Measurements from ENCODE around the gene SOAT1.
"Not testable (repeated sequence)": the region's sequence is repeated elsewhere in the genome, so short reads cannot be mapped to it uniquely, and the experiment has no call there.

SOAT1 gene

GRCh38 chr1:179310291-179310690, 16.7 kb downstream of the SOAT1 start:
- no peak for DNase-seq

- DNase-seq, result no peak
Measured at GRCh38 chr1:179310721-179311120, 17.1 kb downstream of the SOAT1 start.

DNA sequence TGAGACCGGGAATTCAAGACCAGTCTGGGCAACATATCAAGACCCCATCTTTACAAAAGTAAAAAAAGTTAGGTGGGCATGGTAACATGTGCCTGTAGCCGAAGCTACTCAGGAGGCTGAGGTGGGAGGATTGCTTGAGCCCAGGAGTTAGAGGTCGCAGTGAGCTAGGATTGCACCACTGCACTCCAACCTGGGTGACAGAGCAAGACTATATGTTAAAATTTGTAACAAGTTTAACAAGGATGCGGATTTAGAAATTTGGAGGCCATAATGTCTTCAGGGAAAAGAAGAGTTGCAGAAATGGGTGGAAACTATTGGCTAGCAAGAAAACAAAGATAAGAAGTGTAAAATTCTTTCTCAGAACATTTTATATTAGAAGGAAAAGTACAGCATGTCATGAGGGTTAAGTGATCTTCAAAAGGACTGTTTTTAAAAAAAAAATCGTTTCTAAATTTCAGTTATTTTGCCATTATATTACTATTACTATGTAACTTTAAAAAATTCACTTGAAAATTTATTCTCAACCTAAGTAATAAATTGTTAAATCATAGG, 17.6 kb downstream of the SOAT1 start:
- DNase-seq, result no peak

GRCh38 chr1:179313004-179313403, 19.4 kb downstream of the SOAT1 start:
- no peak for DNase-seq

DNA sequence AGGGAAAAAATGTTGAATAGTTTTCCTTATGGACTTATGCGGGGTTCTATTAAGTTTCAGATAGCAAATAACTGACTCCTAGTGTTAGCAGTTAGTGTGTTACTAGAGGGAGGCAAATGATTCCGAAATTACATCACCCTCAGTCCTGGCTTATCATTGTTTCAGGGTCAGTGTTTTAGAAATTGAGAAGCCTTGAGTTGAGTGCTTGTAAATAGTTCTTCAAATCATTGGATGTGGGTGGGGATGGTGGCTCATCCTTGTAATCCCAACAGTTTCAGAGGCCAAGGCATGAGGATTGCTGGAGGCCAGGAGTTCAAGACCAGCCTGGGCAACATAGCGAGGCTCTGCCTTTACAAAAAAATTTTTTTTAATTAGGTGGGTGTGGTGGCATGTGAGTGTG, 21.3 kb downstream of the SOAT1 start:
- no peak for DNase-seq

DNA sequence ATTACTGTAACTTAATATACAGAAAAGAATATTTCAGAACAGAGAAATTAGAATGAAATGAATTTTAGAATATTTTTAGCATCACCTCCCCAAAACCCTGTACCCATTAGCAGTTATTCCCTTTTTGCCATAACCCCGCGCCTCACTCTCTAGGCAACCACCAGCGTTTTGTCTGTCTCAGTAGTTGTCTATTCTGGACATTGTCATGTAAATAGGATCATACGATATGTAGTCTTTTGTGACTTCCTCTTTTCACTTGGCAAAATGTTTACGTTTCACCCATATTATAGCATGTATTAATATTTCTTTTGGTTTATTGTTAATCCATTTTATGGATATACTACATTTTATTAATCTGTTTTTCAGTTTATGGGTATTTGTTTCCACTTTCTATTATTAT, 24.9 kb downstream of the SOAT1 start:
- DNase-seq, result no peak

DNA sequence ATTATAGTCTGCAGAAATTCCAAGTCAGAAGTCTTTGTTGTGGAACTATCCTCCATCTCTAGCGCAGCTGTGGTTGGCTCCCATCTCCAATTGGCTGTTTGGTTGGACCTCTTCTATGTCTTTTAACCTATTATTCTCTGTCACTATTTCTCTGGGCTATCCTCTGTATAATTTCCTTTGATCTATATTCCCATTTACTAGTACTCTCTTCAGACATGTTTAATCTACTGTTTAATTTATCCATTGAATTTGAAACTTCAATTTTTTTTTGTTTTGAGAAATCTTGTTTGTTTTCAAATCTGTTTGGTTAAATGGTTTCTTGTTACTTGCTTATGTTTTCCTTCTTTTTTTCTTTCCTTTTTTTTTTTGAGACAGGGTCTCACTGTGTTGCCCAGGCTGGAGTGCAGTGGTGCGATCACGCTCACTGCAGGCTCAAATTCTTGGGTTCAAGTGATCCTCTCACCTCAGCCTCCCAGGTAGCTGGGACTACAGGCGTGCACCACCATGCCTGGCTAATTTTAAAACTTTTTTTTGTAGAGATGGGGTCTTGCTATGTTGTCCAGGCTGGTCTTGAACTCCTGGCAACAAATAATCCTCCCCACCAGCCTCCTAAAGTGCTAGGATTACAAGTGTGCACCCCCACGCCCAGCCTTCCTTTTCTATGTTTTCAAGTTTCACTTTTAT, 28.1 kb downstream of the SOAT1 start:
- no peak for DNase-seq

DNA sequence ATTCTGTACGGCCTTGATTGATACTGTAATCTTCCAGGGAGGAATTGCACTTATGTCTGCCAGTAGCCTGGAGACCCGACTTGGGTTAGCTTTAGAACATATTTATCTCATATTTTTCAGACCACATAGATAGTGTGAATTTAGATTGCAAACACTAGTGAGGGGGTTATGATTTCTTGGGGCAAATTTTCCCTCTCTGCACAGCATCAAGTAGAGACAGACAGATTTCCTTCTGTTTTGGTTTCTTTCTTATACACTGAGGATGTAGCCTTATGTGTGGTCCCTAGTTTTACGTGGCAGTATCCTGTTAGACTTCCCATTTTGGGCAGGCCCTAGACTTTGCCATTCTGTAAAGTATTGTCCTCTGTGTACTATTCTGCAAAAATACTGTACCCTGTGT, 29.0 kb downstream of the SOAT1 start:
- no peak for DNase-seq

- no peak for DNase-seq
Measured at GRCh38 chr1:179323436-179323835, 29.8 kb downstream of the SOAT1 start.

DNA sequence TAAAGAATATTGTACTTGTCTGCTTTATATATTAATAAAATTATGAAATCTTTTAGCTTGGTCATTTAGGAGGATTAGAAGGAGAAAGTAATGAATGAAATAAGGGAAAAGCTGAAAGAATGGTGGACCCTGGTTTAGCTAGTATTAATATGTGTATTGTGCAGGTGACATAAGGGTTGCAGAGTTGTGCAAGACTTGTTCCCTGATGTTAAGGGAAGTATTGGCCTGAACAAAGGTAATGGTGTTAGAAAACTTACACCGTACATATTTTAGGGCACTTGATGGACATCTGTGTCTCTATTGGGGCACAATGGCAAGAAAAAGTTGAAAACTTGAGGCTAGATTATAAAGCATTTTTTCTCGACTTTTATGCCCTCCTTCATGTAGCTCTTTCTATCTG, 32.2 kb downstream of the SOAT1 start:
- DNase-seq, result no peak

GRCh38 chr1:179326746-179327145, 33.1 kb downstream of the SOAT1 start:
- no peak for DNase-seq

DNA sequence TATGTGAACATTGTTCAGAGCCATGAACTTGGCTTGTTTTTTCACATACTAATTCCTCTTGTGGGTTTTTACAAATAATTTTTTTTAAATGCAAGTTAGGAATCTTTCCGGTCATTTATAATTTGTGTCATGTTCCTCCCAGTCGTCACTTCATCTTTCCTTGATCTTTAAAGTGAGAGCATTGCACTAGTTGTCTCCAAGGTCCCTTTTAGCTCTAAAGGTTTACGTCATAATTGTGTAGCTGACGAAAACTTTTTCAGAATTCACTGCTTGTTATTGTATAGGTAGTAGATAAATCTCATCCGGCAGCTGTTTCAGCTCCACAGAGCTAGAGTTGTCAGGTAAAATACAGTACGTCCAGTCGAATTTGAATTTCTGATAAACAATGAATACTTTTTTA, 33.6 kb downstream of the SOAT1 start:
- no peak for DNase-seq

- no peak for DNase-seq
Measured at GRCh38 chr1:179327679-179328078, 34.1 kb downstream of the SOAT1 start.

- DNase-seq, result no peak
Measured at GRCh38 chr1:179329862-179330261, 36.3 kb downstream of the SOAT1 start.

DNA sequence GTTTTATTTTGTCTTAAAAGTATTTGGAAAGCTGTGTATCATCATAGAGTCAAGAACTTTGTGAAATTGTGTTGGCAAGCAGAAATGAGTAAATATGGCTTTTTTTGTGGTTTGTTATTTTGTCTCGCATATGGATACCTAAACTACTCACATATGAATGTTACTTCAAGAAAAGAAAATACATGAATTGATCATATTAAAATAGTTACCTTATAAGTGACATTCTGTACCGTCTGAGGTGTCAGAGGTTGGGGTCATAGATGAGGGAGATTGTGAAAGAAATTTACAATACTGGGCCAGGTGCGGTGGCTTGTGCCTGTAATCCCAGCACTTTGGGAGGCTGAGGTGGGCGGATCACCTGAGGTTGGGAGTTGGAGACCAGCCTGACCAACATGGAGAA, 40.8 kb downstream of the SOAT1 start:
- no peak for DNase-seq

DNA sequence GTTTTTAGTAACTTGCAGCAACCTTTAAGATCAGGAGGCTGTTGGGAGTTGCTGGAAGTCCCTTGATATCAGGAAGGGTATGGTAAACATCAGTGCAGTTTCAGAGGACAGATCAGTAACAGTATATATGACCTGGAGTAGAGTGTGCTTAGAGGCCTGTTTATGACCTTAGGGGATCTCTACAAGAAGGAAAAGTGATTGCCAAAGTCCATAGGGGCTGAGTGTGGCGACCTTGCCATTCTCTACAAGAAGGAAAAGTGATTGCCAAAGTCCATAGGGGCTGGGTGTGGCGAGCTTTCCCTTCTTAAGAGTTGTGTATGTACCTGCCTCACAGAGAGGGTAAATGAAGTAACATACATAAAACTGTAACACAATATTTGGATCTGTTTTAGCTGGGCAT, 43.7 kb downstream of the SOAT1 start:
- no peak for DNase-seq

GRCh38 chr1:179337942-179338560, 44.5 kb downstream of the SOAT1 start:
- DNase-seq, result no peak

DNA sequence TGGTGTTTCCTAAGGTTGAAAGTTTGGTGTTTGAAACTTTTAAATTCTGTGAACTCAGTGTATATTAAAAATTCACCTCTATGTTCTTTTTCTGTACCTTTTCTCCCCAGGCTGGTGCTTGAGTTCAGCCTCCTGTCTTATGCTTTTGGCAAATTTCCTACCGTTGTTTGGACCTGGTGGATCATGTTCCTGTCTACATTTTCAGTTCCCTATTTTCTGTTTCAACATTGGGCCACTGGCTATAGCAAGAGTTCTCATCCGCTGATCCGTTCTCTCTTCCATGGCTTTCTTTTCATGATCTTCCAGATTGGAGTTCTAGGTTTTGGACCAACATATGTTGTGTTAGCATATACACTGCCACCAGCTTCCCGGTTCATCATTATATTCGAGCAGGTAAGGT, 47.3 kb downstream of the SOAT1 start:
- DNase-seq, result no peak

- no peak for DNase-seq
Measured at GRCh38 chr1:179341943-179342547, 48.4 kb downstream of the SOAT1 start.

DNA sequence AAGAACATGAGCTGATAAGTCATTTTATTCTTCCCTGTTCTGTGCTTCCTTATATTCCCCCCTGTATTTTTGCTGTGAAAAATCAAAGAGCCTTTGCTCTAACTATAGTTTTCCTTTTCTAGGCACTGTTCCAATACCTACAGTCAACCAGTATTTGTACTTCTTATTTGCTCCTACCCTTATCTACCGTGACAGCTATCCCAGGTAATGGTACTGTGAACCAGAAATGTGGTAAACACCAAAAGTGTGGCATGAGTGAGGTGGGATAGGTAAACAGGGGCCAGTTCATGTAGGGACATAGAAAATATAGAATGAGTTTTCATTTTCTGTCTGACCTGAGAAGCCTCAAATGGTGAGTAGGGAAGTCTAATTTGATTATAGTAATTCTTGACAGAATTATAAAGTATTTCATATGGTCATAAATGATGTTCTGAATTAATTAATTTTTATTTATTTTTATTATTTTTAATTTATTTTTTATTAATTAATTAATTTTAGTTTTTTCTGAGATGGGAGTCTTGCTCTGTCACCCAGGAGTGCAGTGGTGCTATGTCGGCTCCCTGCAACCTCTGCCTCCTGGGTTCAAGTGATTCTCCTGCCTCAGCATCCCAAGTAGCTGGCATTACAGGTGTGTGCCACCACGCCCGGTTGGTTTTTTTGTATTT, 49.3 kb downstream of the SOAT1 start:
- DNase-seq, result no peak

DNA sequence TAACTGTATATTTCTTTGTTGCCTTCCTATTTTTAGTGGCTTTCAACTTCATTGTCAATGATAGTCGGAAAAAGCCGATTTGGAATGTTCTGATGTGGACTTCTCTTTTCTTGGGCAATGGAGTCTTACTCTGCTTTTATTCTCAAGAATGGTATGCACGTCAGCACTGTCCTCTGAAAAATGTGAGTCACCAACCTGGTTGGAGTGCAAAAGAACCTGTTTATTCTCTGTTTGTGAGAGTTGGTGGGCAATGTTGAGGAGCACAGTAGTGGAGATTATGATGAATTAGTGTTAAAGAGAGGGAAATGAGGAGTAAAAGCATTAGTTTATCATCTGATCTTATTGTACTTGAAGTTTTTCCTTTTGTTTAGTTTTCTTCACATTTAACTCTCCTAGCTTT, 57.7 kb downstream of the SOAT1 start:
- DNase-seq, result no peak

DNA sequence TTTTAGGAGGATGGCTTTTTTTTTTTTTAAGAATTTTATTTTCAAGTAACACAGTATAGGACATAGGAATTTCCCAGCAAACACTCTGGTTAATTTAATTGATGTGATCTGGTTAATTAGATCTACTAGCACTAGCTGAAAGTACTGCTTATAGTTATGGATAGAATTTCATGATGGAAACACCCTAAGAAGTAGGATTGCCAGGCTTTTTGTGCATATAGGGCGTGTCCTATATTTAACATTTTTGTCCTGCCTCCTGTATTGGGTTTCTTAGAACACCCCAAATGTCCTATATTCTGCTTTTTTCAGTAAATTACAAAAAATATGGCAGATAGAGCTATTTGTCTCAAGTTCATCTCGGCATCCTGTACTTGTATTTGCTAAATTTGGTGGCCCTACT, 58.6 kb downstream of the SOAT1 start:
- no peak for DNase-seq

DNA sequence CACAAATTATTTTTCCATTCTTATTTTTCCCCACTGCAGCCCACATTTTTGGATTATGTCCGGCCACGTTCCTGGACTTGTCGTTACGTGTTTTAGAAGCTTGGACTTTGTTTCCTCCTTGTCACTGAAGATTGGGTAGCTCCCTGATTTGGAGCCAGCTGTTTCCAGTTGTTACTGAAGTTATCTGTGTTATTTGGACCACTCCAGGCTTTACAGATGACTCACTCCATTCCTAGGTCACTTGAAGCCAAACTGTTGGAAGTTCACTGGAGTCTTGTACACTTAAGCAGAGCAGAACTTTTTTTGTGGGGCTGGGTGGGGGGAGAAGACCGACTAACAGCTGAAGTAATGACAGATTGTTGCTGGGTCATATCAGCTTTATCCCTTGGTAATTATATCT, 59.9 kb downstream of the SOAT1 start:
- DNase-seq, result peak; percentile 16

GRCh38 chr1:179361631-179362030, 68.0 kb downstream of the SOAT1 start:
- DNase-seq, result not testable (repeated sequence)

Measured in femur (tissue), 1 donor.